Globus pallidus (tissue), 1 donor: ENCODE data around the gene TIPIN.
"Not testable (repeated sequence)": the region's sequence is repeated elsewhere in the genome, so short reads cannot be mapped to it uniquely, and the experiment has no call there.

Source experiments
- DNase-seq: peaks from one replicate; pipeline ENCODE4 v3.0.0-alpha.2; 2015; ENCODE audit warnings: low spot score

Gene TIPIN

GRCh38 chr15:66356359-66357236, at the start of gene TIPIN:
Gene TIPIN, minus strand, starts transcription at chr15:66356685. Its CDS starts 3,738 bp downstream, at chr15:66352947.
- peak; percentile 80 for DNase-seq

- no peak for DNase-seq
Observed at GRCh38 chr15:66405615-66406014, 49.1 kb upstream of the TIPIN start.

- DNase-seq = no peak
Observed at GRCh38 chr15:66405007-66405406, 48.5 kb upstream of the TIPIN start.

- DNase-seq = no peak
Observed at GRCh38 chr15:66404532-66404931, 48.0 kb upstream of the TIPIN start.

- DNase-seq = no peak
Observed at GRCh38 chr15:66404122-66404521, 47.6 kb upstream of the TIPIN start.

GRCh38 chr15:66403323-66403722, 46.8 kb upstream of the TIPIN start:
- no peak for DNase-seq

- no peak for DNase-seq
Observed at GRCh38 chr15:66402761-66403284, 46.3 kb upstream of the TIPIN start.

- no peak for DNase-seq
Observed at GRCh38 chr15:66401130-66402021, 44.9 kb upstream of the TIPIN start.

- no peak for DNase-seq
Observed at GRCh38 chr15:66400351-66400774, 43.9 kb upstream of the TIPIN start.

- DNase-seq = no peak
Observed at GRCh38 chr15:66399276-66399675, 42.8 kb upstream of the TIPIN start.

GRCh38 chr15:66394915-66395314, 38.4 kb upstream of the TIPIN start:
- no peak for DNase-seq

- DNase-seq = no peak
Observed at GRCh38 chr15:66394472-66394871, 38.0 kb upstream of the TIPIN start.

- not testable (repeated sequence) for DNase-seq
Observed at GRCh38 chr15:66393037-66393436, 36.6 kb upstream of the TIPIN start.

GRCh38 chr15:66390678-66391077, 34.2 kb upstream of the TIPIN start:
- peak; percentile 36 for DNase-seq

GRCh38 chr15:66389859-66390381, 33.4 kb upstream of the TIPIN start:
- no peak for DNase-seq

- DNase-seq = no peak
Observed at GRCh38 chr15:66389098-66389858, 32.8 kb upstream of the TIPIN start.

- DNase-seq = no peak
Observed at GRCh38 chr15:66388576-66388975, 32.1 kb upstream of the TIPIN start.

GRCh38 chr15:66388043-66388363, 31.5 kb upstream of the TIPIN start:
- no peak for DNase-seq

GRCh38 chr15:66387163-66388042, 30.9 kb upstream of the TIPIN start:
- DNase-seq = peak; percentile 28
